Measurements from ENCODE around the gene DNER. TPM values are rescaled to one million over a fixed set of nuclear protein-coding genes. Genes with fewer than 3 reads are reported as not detected.

DNER gene
- total and polyA plus RNA-seq, 10 of the 15 experiments (the other 5 are each of a cell fraction or from before 2014, with no cell fraction given): 0.04 to 0.08 (median 0.07) TPM; not detected in 7

GRCh38 chr2:229731916-229732315, 17.6 kb upstream of the DNER start (continued):
- TF ChIP-seq CEBPZ (IDR thresholded peaks at IDR 0.05; ENCODE audit: low read depth, low read length) (no peak), MYC (IDR thresholded peaks at IDR 0.05; ENCODE audit: insufficient read depth, insufficient read length, insufficient replicate concordance, low read length, severe bottlenecking) (no peak), STAT1 (conservative IDR thresholded peaks at IDR 0.05) (no peak), HCFC1 (IDR thresholded peaks at IDR 0.05; ENCODE audit: low read length) (no peak), MEF2B (IDR thresholded peaks at IDR 0.05; ENCODE audit: partially characterized antibody, poor library complexity, severe bottlenecking) (no peak), SKIL (IDR thresholded peaks at IDR 0.05; ENCODE audit: low read depth, poor library complexity, severe bottlenecking) (no peak), ESRRA (IDR thresholded peaks at IDR 0.05; ENCODE audit: low read length) (no peak), ZBTB4 (CRISPR knock-in tag; IDR thresholded peaks at IDR 0.05) (no peak)
